Coronary artery (tissue), 2 donors: ENCODE measurements around the gene KLF13.

Experiments
- DNase-seq: peaks from one replicate; pipeline ENCODE4 v3.0.0-alpha.2; 2017; ENCODE audit warnings: low spot score
- H3K27ac ChIP-seq, 2 donors: fragments of 200-600 bp; sonication (generic); one replicate each; pipeline ENCODE4 v1.5.1; 2016 to 2019
- H3K4me3 ChIP-seq: fragments of 200-600 bp; sonication (generic); 2 replicates; pipeline ENCODE4 v1.5.1; 2016; ENCODE audit warnings: mild to moderate bottlenecking, moderate library complexity
- TF ChIP-seq, protein P1 (sequence below): fragments of 200-600 bp; sonication (generic); IDR thresholded peaks from one replicate; pipeline ENCODE4 v1.5.1; 2019; ENCODE audit warnings: antibody characterized with exemption

KLF13 gene

GRCh38 chr15:31387092-31387478 is 60.5 kb downstream of the KLF13 start:
- no peak overlapping the region for H3K4me3 ChIP-seq
- H3K27ac ChIP-seq: peak overlapping the region; percentile 72 to 75
- peak; percentile 3 for DNase-seq
- TF ChIP-seq, protein P1, sequence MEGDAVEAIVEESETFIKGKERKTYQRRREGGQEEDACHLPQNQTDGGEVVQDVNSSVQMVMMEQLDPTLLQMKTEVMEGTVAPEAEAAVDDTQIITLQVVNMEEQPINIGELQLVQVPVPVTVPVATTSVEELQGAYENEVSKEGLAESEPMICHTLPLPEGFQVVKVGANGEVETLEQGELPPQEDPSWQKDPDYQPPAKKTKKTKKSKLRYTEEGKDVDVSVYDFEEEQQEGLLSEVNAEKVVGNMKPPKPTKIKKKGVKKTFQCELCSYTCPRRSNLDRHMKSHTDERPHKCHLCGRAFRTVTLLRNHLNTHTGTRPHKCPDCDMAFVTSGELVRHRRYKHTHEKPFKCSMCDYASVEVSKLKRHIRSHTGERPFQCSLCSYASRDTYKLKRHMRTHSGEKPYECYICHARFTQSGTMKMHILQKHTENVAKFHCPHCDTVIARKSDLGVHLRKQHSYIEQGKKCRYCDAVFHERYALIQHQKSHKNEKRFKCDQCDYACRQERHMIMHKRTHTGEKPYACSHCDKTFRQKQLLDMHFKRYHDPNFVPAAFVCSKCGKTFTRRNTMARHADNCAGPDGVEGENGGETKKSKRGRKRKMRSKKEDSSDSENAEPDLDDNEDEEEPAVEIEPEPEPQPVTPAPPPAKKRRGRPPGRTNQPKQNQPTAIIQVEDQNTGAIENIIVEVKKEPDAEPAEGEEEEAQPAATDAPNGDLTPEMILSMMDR: no peak

DNA sequence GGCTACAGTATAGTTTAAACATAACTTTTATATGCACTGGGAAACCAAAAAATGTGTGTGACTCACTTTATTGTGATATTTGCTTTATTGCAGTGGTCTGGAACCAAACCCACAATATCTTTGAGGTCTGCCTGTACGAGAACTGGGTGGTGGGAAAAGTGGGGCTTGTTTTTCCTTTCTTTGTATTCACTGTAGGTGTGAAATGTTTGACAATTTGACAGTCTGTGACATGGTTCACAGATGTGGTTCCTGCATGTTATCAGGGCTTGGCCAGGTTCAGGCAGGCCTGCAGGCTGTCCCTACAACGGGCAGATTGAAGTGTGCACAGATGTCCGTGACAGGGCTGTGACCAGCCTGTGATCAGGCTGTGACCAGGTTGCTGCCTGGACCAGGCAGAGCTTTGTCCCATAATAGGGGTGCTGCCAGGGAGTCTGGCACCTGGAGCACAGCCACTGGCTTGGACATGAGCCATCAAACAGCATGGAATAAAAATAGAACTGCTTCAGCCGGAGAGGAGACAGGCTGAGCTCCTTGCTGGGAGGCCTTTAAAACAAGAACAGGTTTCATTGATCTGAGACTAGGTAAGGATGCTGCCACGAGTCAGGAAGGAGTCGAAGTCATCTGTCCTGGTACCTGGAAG is 61.0 kb downstream of the KLF13 start:
- peak; percentile 77 for DNase-seq

DNA sequence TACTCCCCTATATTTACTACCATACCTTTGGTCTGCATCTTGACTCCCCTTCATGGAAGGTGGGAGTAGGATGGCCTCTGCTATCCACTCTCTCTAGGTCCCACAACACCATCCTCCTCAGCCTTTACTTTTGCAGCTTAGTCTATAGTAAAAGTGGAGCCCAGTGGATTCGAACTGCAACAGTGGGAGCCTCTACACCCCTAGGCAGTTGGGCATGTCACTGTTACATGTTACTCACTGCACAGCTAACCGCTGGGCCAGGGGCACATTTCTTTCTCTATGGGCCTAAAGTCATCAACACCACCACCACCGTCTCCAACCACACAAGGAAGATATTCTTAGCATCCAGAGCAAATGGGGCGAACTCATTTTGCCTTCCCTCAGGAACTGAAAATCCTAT is 62.9 kb downstream of the KLF13 start:
- Histone ChIP-seq H3K27ac (no peak overlapping the region), H3K4me3 (no peak overlapping the region)
- TF ChIP-seq, protein P1: no peak
- peak; percentile 26 for DNase-seq

More for the DNA sequence above, 61.0 kb downstream of the KLF13 start:
- Histone ChIP-seq H3K27ac (peak overlapping the region; percentile 72 to 75), H3K4me3 (no peak overlapping the region)
- TF ChIP-seq, protein P1: no peak

- Histone ChIP-seq H3K4me3 (no peak overlapping the region), H3K27ac (peak overlapping the region; percentile 0 to 99)
- TF ChIP-seq, protein P1: no peak
- DNase-seq: peak; percentile 52
Observed at GRCh38 chr15:31390029-31390428, 63.4 kb downstream of the KLF13 start.

GRCh38 chr15:31390777-31391486 is 64.3 kb downstream of the KLF13 start:
- H3K4me3 ChIP-seq: peak overlapping the region; percentile 90
- TF ChIP-seq, protein P1: no peak

GRCh38 chr15:31391687-31392671 is 65.3 kb downstream of the KLF13 start:
- TF ChIP-seq, protein P1: no peak
- peak overlapping the region; percentile 99 for H3K27ac ChIP-seq
- peak overlapping the region; percentile 90 for H3K4me3 ChIP-seq
- peak; percentile 92 for DNase-seq

More at GRCh38 chr15:31390777-31391486, 64.3 kb downstream of the KLF13 start:
- DNase-seq: peak; percentile 69
- H3K27ac ChIP-seq: peak overlapping the region; percentile 99
